Neural cell (in vitro differentiated cells): ENCODE measurements around the gene BMPR2.

Experiments used
- TAF1 ChIP-seq: IDR thresholded peaks from 2 replicates; pipeline ENCODE4 v1.6.1; 2012; ENCODE audit warnings: low read depth
- TF ChIP-seq, protein P1 (sequence below): fragments of 450-650 bp; IDR thresholded peaks from 2 replicates; pipeline ENCODE4 v1.5.1; 2014; ENCODE audit warnings: antibody characterized with exemption, mild to moderate bottlenecking, moderate library complexity; ENCODE audit not compliant: poor library complexity, severe bottlenecking

GRCh38 chr2:202588647-202589581 is 212.8 kb downstream of the BMPR2 start:
- TF ChIP-seq TAF1, result no peak
- TF ChIP-seq, protein P1, sequence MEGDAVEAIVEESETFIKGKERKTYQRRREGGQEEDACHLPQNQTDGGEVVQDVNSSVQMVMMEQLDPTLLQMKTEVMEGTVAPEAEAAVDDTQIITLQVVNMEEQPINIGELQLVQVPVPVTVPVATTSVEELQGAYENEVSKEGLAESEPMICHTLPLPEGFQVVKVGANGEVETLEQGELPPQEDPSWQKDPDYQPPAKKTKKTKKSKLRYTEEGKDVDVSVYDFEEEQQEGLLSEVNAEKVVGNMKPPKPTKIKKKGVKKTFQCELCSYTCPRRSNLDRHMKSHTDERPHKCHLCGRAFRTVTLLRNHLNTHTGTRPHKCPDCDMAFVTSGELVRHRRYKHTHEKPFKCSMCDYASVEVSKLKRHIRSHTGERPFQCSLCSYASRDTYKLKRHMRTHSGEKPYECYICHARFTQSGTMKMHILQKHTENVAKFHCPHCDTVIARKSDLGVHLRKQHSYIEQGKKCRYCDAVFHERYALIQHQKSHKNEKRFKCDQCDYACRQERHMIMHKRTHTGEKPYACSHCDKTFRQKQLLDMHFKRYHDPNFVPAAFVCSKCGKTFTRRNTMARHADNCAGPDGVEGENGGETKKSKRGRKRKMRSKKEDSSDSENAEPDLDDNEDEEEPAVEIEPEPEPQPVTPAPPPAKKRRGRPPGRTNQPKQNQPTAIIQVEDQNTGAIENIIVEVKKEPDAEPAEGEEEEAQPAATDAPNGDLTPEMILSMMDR, result peak; percentile 95
